Loucy (cell line): ENCODE data around the gene NOC2L.

Experiments
- H2AFZ ChIP-seq: fragments of 200-600 bp; sonication (generic); 2 replicates; pipeline ENCODE4 v1.6.0; 2016; ENCODE audit warnings: antibody characterized with exemption, mild to moderate bottlenecking, low read length, moderate library complexity
- H3F3A ChIP-seq: fragments of 200-600 bp; 2 replicates; pipeline ENCODE4 v1.6.0; 2016; ENCODE audit warnings: antibody characterized with exemption, low read depth, mild to moderate bottlenecking
- H3K27me3 ChIP-seq: fragments of 200-600 bp; sonication (generic); 2 replicates; pipeline ENCODE4 v1.6.1; 2014; ENCODE audit warnings: low read length, mild to moderate bottlenecking; ENCODE audit not compliant: insufficient read depth, poor library complexity, severe bottlenecking
- H3K36me3 ChIP-seq: fragments of 200-600 bp; sonication (generic); 2 replicates; pipeline ENCODE4 v1.6.1; 2016; ENCODE audit warnings: low read length; ENCODE audit not compliant: insufficient read depth
- H3K4me1 ChIP-seq: fragments of 200-600 bp; sonication (generic); 2 replicates; pipeline ENCODE4 v1.5.1; 2014; ENCODE audit warnings: low read length, mild to moderate bottlenecking; ENCODE audit not compliant: insufficient read depth, poor library complexity, severe bottlenecking
- H3K4me2 ChIP-seq: fragments of 200-600 bp; sonication (generic); 2 replicates; pipeline ENCODE4 v1.6.0; 2014; ENCODE audit warnings: antibody characterized with exemption, low read length, low read depth, mild to moderate bottlenecking; ENCODE audit not compliant: poor library complexity, severe bottlenecking
- H3K4me3 ChIP-seq: fragments of 200-600 bp; sonication (generic); 2 replicates; pipeline ENCODE4 v1.5.1; 2014; ENCODE audit warnings: low read length, mild to moderate bottlenecking, mixed read lengths; ENCODE audit not compliant: poor library complexity, severe bottlenecking
- H3K79me2 ChIP-seq: fragments of 200-600 bp; sonication (generic); 2 replicates; pipeline ENCODE4 v1.6.1; 2014; ENCODE audit warnings: low read length; ENCODE audit not compliant: insufficient read depth
- H3K9ac ChIP-seq: fragments of 200-600 bp; sonication (generic); 2 replicates; pipeline ENCODE4 v1.6.0; 2014; ENCODE audit warnings: mild to moderate bottlenecking, low read depth, low read length, moderate library complexity; ENCODE audit not compliant: poor library complexity, severe bottlenecking
- H3K9me2 ChIP-seq: fragments of 200-600 bp; sonication (generic); replicated peaks from 2 replicates; pipeline ENCODE4 v1.6.1; 2016; ENCODE audit warnings: low read depth, low read length, mixed read lengths
- H3K9me3 ChIP-seq: fragments of 200-600 bp; sonication (generic); 2 replicates; pipeline ENCODE4 v1.6.1; 2014; ENCODE audit warnings: mild to moderate bottlenecking, antibody characterized with exemption, low read length, low read depth; ENCODE audit not compliant: insufficient read depth
- H4K20me1 ChIP-seq: fragments of 200-600 bp; sonication (generic); 2 replicates; pipeline ENCODE4 v1.6.0; 2014; ENCODE audit warnings: antibody characterized with exemption, low read length, mild to moderate bottlenecking; ENCODE audit not compliant: insufficient read depth, poor library complexity, severe bottlenecking
- EZH2phosphoT487 ChIP-seq: fragments of 200-600 bp; IDR thresholded peaks from 2 replicates; pipeline ENCODE4 v1.6.1; 2018; ENCODE audit warnings: antibody characterized with exemption, mild to moderate bottlenecking, moderate library complexity, borderline replicate concordance
- TF ChIP-seq, protein P1 (sequence below): fragments of 200-600 bp; sonication (generic); conservative IDR thresholded peaks from 2 replicates; pipeline ENCODE4 v1.5.1; 2014; ENCODE audit warnings: mild to moderate bottlenecking, antibody characterized with exemption, low read length

The NOC2L gene

DNA sequence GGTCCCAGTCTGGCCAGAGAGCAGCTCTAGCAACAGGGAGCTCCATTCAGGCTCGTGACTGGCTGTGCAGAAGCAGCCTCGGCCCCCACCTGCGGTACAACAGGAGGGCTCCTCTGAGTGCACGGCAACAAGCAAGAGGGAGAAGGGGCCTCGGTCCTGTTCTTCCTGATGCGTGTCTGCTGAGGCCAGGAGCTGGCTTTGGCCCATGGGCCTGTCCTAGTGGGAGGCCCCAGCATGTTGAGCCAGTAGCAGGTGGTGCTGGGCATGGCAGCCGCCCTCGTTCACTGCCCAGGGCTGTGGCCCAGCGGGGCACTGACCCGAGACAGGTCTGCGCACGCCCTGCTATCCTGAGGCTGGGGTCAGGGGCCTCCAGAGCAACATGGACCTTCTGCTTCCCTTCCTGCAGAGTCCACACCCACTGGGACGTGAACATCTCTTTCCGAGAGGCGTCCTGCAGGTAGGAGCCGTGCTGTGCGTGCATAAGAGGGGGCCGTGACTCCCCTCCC, 28.4 kb downstream of the NOC2L start:
- H4K20me1 ChIP-seq = no peaks in the 10 kb centered on the region
- H3K9me3 ChIP-seq = no peaks in the 10 kb centered on the region
- H3K36me3 ChIP-seq = no peaks in the 10 kb centered on the region
- H3K4me2 ChIP-seq = no peak overlapping the region
- no peak overlapping the region for H3K9ac ChIP-seq
- H3K9me2 ChIP-seq = no peaks in the 10 kb centered on the region
- H3F3A ChIP-seq = no peaks in the 10 kb centered on the region
- TF ChIP-seq, protein P1, sequence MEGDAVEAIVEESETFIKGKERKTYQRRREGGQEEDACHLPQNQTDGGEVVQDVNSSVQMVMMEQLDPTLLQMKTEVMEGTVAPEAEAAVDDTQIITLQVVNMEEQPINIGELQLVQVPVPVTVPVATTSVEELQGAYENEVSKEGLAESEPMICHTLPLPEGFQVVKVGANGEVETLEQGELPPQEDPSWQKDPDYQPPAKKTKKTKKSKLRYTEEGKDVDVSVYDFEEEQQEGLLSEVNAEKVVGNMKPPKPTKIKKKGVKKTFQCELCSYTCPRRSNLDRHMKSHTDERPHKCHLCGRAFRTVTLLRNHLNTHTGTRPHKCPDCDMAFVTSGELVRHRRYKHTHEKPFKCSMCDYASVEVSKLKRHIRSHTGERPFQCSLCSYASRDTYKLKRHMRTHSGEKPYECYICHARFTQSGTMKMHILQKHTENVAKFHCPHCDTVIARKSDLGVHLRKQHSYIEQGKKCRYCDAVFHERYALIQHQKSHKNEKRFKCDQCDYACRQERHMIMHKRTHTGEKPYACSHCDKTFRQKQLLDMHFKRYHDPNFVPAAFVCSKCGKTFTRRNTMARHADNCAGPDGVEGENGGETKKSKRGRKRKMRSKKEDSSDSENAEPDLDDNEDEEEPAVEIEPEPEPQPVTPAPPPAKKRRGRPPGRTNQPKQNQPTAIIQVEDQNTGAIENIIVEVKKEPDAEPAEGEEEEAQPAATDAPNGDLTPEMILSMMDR = no peak
- TF ChIP-seq EZH2phosphoT487 = no peak
- H3K4me3 ChIP-seq = no peak overlapping the region
- H3K27me3 ChIP-seq = no peaks in the 10 kb centered on the region
- H2AFZ ChIP-seq = no peak overlapping the region
- H3K4me1 ChIP-seq = peaks cover 21% of the 10 kb centered on the region
- no peaks in the 10 kb centered on the region for H3K79me2 ChIP-seq

DNA sequence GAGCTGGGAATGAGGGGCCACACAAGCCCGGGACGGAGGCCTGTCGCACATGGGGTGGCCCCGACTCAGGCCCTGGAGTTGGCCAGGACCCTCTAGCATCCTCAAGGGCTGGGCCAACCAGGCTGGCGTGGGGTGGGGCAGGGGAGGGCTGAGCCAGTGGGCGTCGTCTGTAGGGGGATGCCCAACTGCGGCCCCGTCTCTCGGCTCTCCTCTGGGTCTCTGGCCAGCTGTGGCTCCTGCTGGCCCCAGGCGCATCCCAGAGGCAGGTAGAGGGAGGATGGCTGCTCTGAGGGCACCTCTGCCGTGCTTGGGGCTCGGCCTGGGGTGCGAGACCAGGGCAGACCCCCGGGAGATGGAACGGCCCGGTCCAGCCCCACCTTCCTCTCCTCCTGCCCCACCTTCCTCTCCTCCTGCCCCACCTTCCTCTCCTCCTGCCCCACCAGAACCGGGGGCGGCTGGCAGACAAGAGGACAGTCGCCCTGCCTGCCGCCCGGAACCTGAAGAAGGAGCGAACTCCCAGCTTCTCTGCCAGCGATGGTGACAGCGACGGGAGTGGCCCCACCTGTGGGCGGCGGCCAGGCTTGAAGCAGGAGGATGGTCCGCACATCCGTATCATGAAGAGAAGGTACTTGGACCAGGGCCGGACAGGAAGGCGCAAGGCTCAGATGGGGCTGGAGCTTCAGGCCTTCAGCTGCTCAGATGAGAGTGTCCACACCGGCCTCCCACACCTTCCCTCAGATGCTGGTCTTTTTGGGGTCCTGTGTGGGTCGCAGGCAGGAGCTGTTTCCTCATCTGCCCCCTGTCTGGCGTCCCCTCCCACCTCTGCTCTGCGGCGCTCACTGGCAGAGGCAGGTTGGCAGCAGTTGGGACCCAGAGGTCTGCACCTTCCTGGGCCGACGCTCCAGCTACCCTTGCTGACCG, 29.1 kb downstream of the NOC2L start:
- Histone ChIP-seq H2AFZ (no peak overlapping the region), H3K27me3 (no peaks in the 10 kb centered on the region), H3K9ac (no peak overlapping the region), H4K20me1 (no peaks in the 10 kb centered on the region), H3K4me1 (peaks cover 22% of the 10 kb centered on the region), H3K9me2 (no peaks in the 10 kb centered on the region), H3K79me2 (no peaks in the 10 kb centered on the region), H3K9me3 (no peaks in the 10 kb centered on the region), H3K4me3 (no peak overlapping the region), H3K4me2 (no peak overlapping the region), H3F3A (no peaks in the 10 kb centered on the region), H3K36me3 (no peaks in the 10 kb centered on the region)
- TF ChIP-seq EZH2phosphoT487 = no peak
- TF ChIP-seq, protein P1 = no peak

DNA sequence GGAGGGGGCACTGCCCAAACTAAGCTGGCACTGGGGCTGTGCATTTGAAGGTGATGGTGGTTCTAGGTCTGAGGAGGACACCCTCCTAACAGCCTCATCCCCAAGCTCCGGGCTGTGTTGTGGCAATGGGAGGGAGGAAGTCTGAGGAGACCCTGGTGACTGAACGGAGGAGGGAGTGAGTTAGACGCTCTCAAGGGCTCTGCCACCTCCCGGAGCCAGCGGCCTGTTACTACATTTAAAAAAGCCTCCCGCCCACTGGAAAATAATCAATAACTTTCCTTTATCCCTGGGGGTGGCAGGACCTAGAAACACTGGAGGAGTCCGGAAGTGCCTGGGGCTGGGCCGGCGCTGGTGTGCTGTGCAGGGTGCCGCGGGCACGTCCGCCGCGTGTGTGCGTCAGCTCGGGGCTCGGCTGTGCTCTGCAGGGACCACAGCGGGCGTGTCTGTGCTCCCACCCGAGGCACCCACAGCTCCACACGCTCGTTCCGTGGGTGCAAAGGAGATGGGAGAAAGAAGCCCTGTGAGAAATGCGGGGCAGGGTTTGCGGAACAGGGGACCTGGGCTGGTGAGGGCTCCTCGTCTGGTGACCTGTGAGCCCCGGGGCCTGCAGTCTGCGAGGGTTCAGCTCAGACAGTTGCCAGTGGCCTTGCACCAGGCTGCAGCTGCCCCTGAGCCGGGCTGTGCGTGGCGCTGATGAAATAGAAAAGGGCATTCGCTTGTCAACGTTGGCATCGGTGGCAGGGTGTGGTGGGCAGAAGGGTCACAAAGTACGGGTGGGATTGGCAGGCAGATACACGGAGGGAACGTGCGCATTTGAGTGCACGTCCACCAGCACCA, 30.0 kb downstream of the NOC2L start:
- Histone ChIP-seq H2AFZ (no peak overlapping the region), H3K36me3 (no peaks in the 10 kb centered on the region), H3K9me3 (no peaks in the 10 kb centered on the region), H3K4me1 (peaks cover 22% of the 10 kb centered on the region), H3K9ac (no peak overlapping the region), H3F3A (no peaks in the 10 kb centered on the region), H4K20me1 (no peaks in the 10 kb centered on the region), H3K4me2 (no peak overlapping the region), H3K9me2 (no peaks in the 10 kb centered on the region), H3K4me3 (no peak overlapping the region), H3K79me2 (no peaks in the 10 kb centered on the region), H3K27me3 (no peaks in the 10 kb centered on the region)
- no peak for TF ChIP-seq EZH2phosphoT487
- TF ChIP-seq, protein P1 = no peak
